Fibroblast of lung (primary cell): ENCODE results near the gene RFX5. TPM values are rescaled to one million over a fixed set of nuclear protein-coding genes. Genes with fewer than 3 reads are reported as not detected.

Source experiments
- DNase-seq, 2 donors: peaks; one replicate each; pipeline versions ENCODE4 v3.0.0 to v3.0.0-alpha.2; 2010; ENCODE audit warnings: low read depth in 2 of 2
- H2AFZ ChIP-seq: 2 replicates; pipeline ENCODE4 v1.5.1; 2012; ENCODE audit warnings: low read length, control low read depth, inconsistent platforms
- H3K27ac ChIP-seq: 2 replicates; pipeline ENCODE4 v1.5.1; 2011; ENCODE audit warnings: low read length, control low read depth; ENCODE audit not compliant: insufficient read depth
- H3K27me3 ChIP-seq: 2 replicates; pipeline ENCODE4 v1.5.1; 2011; ENCODE audit warnings: mild to moderate bottlenecking, low read length; ENCODE audit not compliant: control insufficient read depth, insufficient read depth
- H3K36me3 ChIP-seq: 2 replicates; pipeline ENCODE4 v1.5.1; 2011; ENCODE audit warnings: low read length; ENCODE audit not compliant: control insufficient read depth, insufficient read depth
- H3K4me1 ChIP-seq: 2 replicates; pipeline ENCODE4 v1.5.1; 2011; ENCODE audit warnings: low read length; ENCODE audit not compliant: control insufficient read depth, insufficient read depth; ENCODE audit errors: extremely low read depth
- H3K4me2 ChIP-seq: 2 replicates; pipeline ENCODE4 v1.5.1; 2011; ENCODE audit warnings: low read length, control low read depth; ENCODE audit not compliant: insufficient read depth; ENCODE audit errors: extremely low read depth
- H3K4me3 ChIP-seq, 4 experiments: fragments of 200-600 bp in 1 of 4; sonication (generic) in 1 of 4; replicated peaks in 1 of 4; 2 replicates each; pipeline ENCODE4 v1.5.1; 2011 to 2016; ENCODE audit warnings: low read length in 4 of 4, low read depth in 3 of 4, mild to moderate bottlenecking in 3 of 4, control low read depth in 2 of 4, inconsistent platforms in 1 of 4, mixed read lengths in 1 of 4; ENCODE audit not compliant: insufficient read depth in 1 of 4; ENCODE audit errors: control extremely low read depth in 1 of 4
- H3K79me2 ChIP-seq: 2 replicates; pipeline ENCODE4 v1.5.1; 2012; ENCODE audit warnings: mild to moderate bottlenecking, low read length, inconsistent platforms; ENCODE audit not compliant: control insufficient read depth, insufficient read depth
- H3K9ac ChIP-seq: 2 replicates; pipeline ENCODE4 v1.5.1; 2011; ENCODE audit warnings: mild to moderate bottlenecking, low read length, control low read depth; ENCODE audit not compliant: insufficient read depth
- H3K9me3 ChIP-seq: 2 replicates; pipeline ENCODE4 v1.5.1; 2012; ENCODE audit warnings: low read depth, low read length; ENCODE audit not compliant: control insufficient read depth, insufficient read depth
- H4K20me1 ChIP-seq: 2 replicates; pipeline ENCODE4 v1.5.1; 2011; ENCODE audit warnings: low read length; ENCODE audit not compliant: control insufficient read depth, insufficient read depth; ENCODE audit errors: extremely low read depth
- CTCF ChIP-seq, 2 donors: IDR thresholded peaks in 1 of 2; conservative IDR thresholded peaks in 1 of 2; 1 replicate in 1 of 2; 2 replicates in 1 of 2; pipeline ENCODE4 v1.5.1; 2011 to 2012; ENCODE audit warnings: low read length in 2 of 2, control low read depth in 1 of 2, inconsistent platforms in 1 of 2, low read depth in 1 of 2, mild to moderate bottlenecking in 1 of 2
- EZH2 ChIP-seq: IDR thresholded peaks from 2 replicates; pipeline ENCODE4 v1.5.1; 2012; ENCODE audit warnings: low read length, control low read depth, mild to moderate bottlenecking; ENCODE audit errors: missing control alignments
- polyA plus RNA-seq, 2 donors: library from polyadenylated mRNA; depleted of rRNA in 1 of 2; stranded (reverse) in 1 of 2; unstranded in 1 of 2; fragments of >200 nt; gene quantifications; 2 replicates each; pipeline ENCODE4 v1.2.1, GENCODE V29; 2011 to 2012; ENCODE audit warnings: missing spikeins in 1 of 2
- total RNA-seq: library from RNA; depleted of rRNA; stranded (reverse); fragments of >200 nt; gene quantifications from 2 replicates; pipeline ENCODE4 v1.2.1, GENCODE V29; 2014

The RFX5 gene
- total and polyA plus RNA-seq, 2 donors (not counting 1 experiment from before 2014, with no cell fraction given), result 18.4 to 35.5 TPM

GRCh38 chr1:151347523-151348246, 633 bp upstream of the RFX5 start:
- H3K4me3 ChIP-seq, result peak overlapping the region; percentile 52 to 82 (median 75)
- no peaks in the 10 kb centered on the region for H3K79me2 ChIP-seq
- H3K9me3 ChIP-seq, result no peaks in the 10 kb centered on the region
- peak in 1 of 2 donors; percentile 37 for DNase-seq
- peaks cover 12% of the 10 kb centered on the region for H3K36me3 ChIP-seq
- no peaks in the 10 kb centered on the region for H3K27me3 ChIP-seq
- no peak overlapping the region for H3K9ac ChIP-seq
- peak overlapping the region; percentile 87 for H2AFZ ChIP-seq
- no peak for TF ChIP-seq EZH2
- TF ChIP-seq CTCF (conservative IDR thresholded peaks at IDR 0.05 in 1 of 2, IDR thresholded peaks at IDR 0.05 in 1 of 2; ENCODE audit: low read depth in 1 of 2, low read length in 2 of 2), result no peak
- peak overlapping the region; percentile 63 for H3K4me2 ChIP-seq
- peaks cover 8% of the 10 kb centered on the region for H3K4me1 ChIP-seq
- H3K27ac ChIP-seq, result peak overlapping the region; percentile 83
- no peaks in the 10 kb centered on the region for H4K20me1 ChIP-seq

- DNase-seq, result no peak
- peak overlapping the region; percentile 83 for H3K27ac ChIP-seq
- no peaks in the 10 kb centered on the region for H3K27me3 ChIP-seq
- H3K4me3 ChIP-seq, result peak overlapping the region; percentile 52 to 82 (median 75)
- peak overlapping the region; percentile 43 for H2AFZ ChIP-seq
- no peak for TF ChIP-seq EZH2
- TF ChIP-seq CTCF (conservative IDR thresholded peaks at IDR 0.05 in 1 of 2, IDR thresholded peaks at IDR 0.05 in 1 of 2; ENCODE audit: low read depth in 1 of 2, low read length in 2 of 2), result no peak
- no peaks in the 10 kb centered on the region for H3K79me2 ChIP-seq
- H3K36me3 ChIP-seq, result peaks cover 12% of the 10 kb centered on the region
- peak overlapping the region; percentile 58 for H3K9ac ChIP-seq
- H3K4me2 ChIP-seq, result peak overlapping the region; percentile 61
- H3K4me1 ChIP-seq, result peaks cover 8% of the 10 kb centered on the region
- no peaks in the 10 kb centered on the region for H4K20me1 ChIP-seq
- no peaks in the 10 kb centered on the region for H3K9me3 ChIP-seq
These were observed 827 bp downstream of the RFX5 start for GRCh38 chr1:151346082-151346768.

GRCh38 chr1:151344291-151344690, 2.8 kb downstream of the RFX5 start:
- no peak overlapping the region for H3K27ac ChIP-seq
- DNase-seq, result no peak
- H3K36me3 ChIP-seq, result peaks cover 12% of the 10 kb centered on the region
- no peaks in the 10 kb centered on the region for H3K27me3 ChIP-seq
- no peaks in the 10 kb centered on the region for H4K20me1 ChIP-seq
- H3K79me2 ChIP-seq, result no peaks in the 10 kb centered on the region
- TF ChIP-seq EZH2 (no peak), CTCF (conservative IDR thresholded peaks at IDR 0.05 in 1 of 2, IDR thresholded peaks at IDR 0.05 in 1 of 2; ENCODE audit: low read depth in 1 of 2, low read length in 2 of 2) (no peak)
- H2AFZ ChIP-seq, result no peak overlapping the region
- H3K9ac ChIP-seq, result no peak overlapping the region
- no peak overlapping the region for H3K4me2 ChIP-seq
- peaks cover 8% of the 10 kb centered on the region for H3K4me1 ChIP-seq
- no peaks in the 10 kb centered on the region for H3K9me3 ChIP-seq
- no peak overlapping the region for H3K4me3 ChIP-seq
